IMR-90 (cell line): ENCODE results near the gene RPL6. TPM values are rescaled to one million over a fixed set of nuclear protein-coding genes. Genes with fewer than 3 reads are reported as not detected.

ENCODE experiments used
- ATAC-seq: fragments of 200-7000 bp; cut with Tn5 transposase; 2 replicates; pipeline ENCODE4 v1.9.1; 2020; ENCODE audit warnings: low read depth, mild to moderate bottlenecking, moderate library complexity
- BruUV-seq: library from RNA; stranded (reverse); fragments of 400-500 nt; replicated peaks from 2 replicates; lab custom pipeline; 2021; lab: Mats Ljungman, UMichigan
- CTCF ChIA-PET: fragments of 300-600 bp; formaldehyde crosslinking; extraction: SDS; loops from one replicate; lab custom pipeline; 2021; ENCODE audit warnings: antibody characterized with exemption; lab: Yijun Ruan, JAX
- POLR2A ChIA-PET: fragments of 300-600 bp; sonication (Branson Sonifier 250); formaldehyde crosslinking; loops from one replicate; lab custom pipeline; 2022; ENCODE audit warnings: antibody characterized with exemption; ENCODE audit not compliant: unreplicated experiment; lab: Charles Lee
- DNase-seq: peaks from one replicate; pipeline ENCODE4 v3.0.0; 2013
- H2AFZ ChIP-seq: replicated peaks from 2 replicates; pipeline ENCODE3; 2013; ENCODE audit warnings: low read length, mild to moderate bottlenecking; ENCODE audit not compliant: poor library complexity
- H2AK5ac ChIP-seq: 2 replicates; pipeline ENCODE4 v1.6.1; 2013; ENCODE audit warnings: low read depth, low read length, inconsistent platforms
- H2AK9ac ChIP-seq: replicated peaks from 2 replicates; pipeline ENCODE3; 2013; ENCODE audit warnings: mild to moderate bottlenecking, low read depth, low read length, moderate library complexity; ENCODE audit not compliant: poor library complexity
- H2BK120ac ChIP-seq: 2 replicates; pipeline ENCODE4 v1.6.1; 2013; ENCODE audit warnings: low read depth, low read length, inconsistent platforms
- H2BK15ac ChIP-seq: 3 replicates; pipeline ENCODE4 v1.6.1; 2013; ENCODE audit warnings: low read depth, low read length, inconsistent platforms
- H2BK20ac ChIP-seq: 2 replicates; pipeline ENCODE4 v1.6.1; 2013; ENCODE audit warnings: low read depth, mild to moderate bottlenecking, inconsistent platforms, low read length, moderate library complexity
- H2BK5ac ChIP-seq: 2 replicates; pipeline ENCODE4 v1.6.1; 2013; ENCODE audit warnings: mild to moderate bottlenecking, low read depth, low read length, inconsistent platforms; ENCODE audit not compliant: poor library complexity, severe bottlenecking
- H3K14ac ChIP-seq: replicated peaks from 2 replicates; pipeline ENCODE4 v1.6.1; 2013; ENCODE audit warnings: low read depth, low read length, inconsistent platforms
- H3K18ac ChIP-seq: 2 replicates; pipeline ENCODE4 v1.6.1; 2013; ENCODE audit warnings: low read depth, low read length, control low read depth
- H3K23ac ChIP-seq: 2 replicates; pipeline ENCODE4 v1.6.1; 2013; ENCODE audit warnings: low read depth, low read length, inconsistent platforms
- H3K27ac ChIP-seq: 2 replicates; pipeline ENCODE4 v1.5.1; 2013; ENCODE audit warnings: mild to moderate bottlenecking, control low read depth, low read length; ENCODE audit not compliant: insufficient read depth
- H3K27me3 ChIP-seq: 2 replicates; pipeline ENCODE4 v1.6.1; 2013; ENCODE audit warnings: low read length; ENCODE audit not compliant: control insufficient read depth, insufficient read depth
- H3K36me3 ChIP-seq: 2 replicates; pipeline ENCODE4 v1.6.1; 2013; ENCODE audit warnings: low read length, mixed read lengths; ENCODE audit not compliant: control insufficient read depth, insufficient read depth
- H3K4ac ChIP-seq: 2 replicates; pipeline ENCODE4 v1.6.1; 2013; ENCODE audit warnings: low read depth, low read length, inconsistent platforms
- H3K4me1 ChIP-seq: 2 replicates; pipeline ENCODE4 v1.6.1; 2013; ENCODE audit warnings: low read length, mixed read lengths; ENCODE audit not compliant: control insufficient read depth, insufficient read depth
- H3K4me2 ChIP-seq: 2 replicates; pipeline ENCODE4 v1.6.1; 2013; ENCODE audit warnings: low read depth, mild to moderate bottlenecking, control low read depth, low read length, moderate library complexity
- H3K4me3 ChIP-seq: 2 replicates; pipeline ENCODE4 v1.5.1; 2013; ENCODE audit warnings: low read depth, mild to moderate bottlenecking, control low read depth, low read length, moderate library complexity; ENCODE audit not compliant: insufficient read depth
- H3K56ac ChIP-seq: 2 replicates; pipeline ENCODE4 v1.6.1; 2013; ENCODE audit warnings: low read length, inconsistent platforms; ENCODE audit not compliant: insufficient read depth; ENCODE audit errors: extremely low read depth
- H3K79me1 ChIP-seq, 2 experiments: 2 replicates each; pipeline ENCODE4 v1.6.1; 2013; ENCODE audit warnings: low read length in 2 of 2, inconsistent platforms in 1 of 2, low read depth in 1 of 2
- H3K9ac ChIP-seq: 2 replicates; pipeline ENCODE4 v1.6.1; 2013; ENCODE audit warnings: low read depth, low read length, control low read depth
- H3K9me1 ChIP-seq: 2 replicates; pipeline ENCODE4 v1.6.1; 2013; ENCODE audit warnings: low read length, inconsistent platforms; ENCODE audit not compliant: insufficient read depth
- H3K9me3 ChIP-seq: 2 replicates; pipeline ENCODE4 v1.6.1; 2013; ENCODE audit warnings: low read length; ENCODE audit not compliant: control insufficient read depth, insufficient read depth
- H4K20me1 ChIP-seq: 2 replicates; pipeline ENCODE4 v1.6.1; 2013; ENCODE audit warnings: low read length, inconsistent platforms; ENCODE audit not compliant: insufficient read depth
- H4K5ac ChIP-seq: 2 replicates; pipeline ENCODE4 v1.6.1; 2013; ENCODE audit warnings: mild to moderate bottlenecking, low read depth, low read length, control low read depth
- H4K8ac ChIP-seq, 2 experiments: 2 replicates each; pipeline ENCODE4 v1.6.1; 2013; ENCODE audit warnings: low read depth in 2 of 2, low read length in 2 of 2, control low read depth in 1 of 2, inconsistent platforms in 1 of 2
- H4K91ac ChIP-seq: 2 replicates; pipeline ENCODE4 v1.6.1; 2013; ENCODE audit warnings: low read depth, low read length, inconsistent platforms; ENCODE audit not compliant: insufficient read depth
- CHD1 ChIP-seq: IDR thresholded peaks from 2 replicates; pipeline ENCODE4 v1.6.1; 2012; ENCODE audit warnings: low read depth, low read length, improper control_type of control experiment
- CTCF ChIP-seq: conservative IDR thresholded peaks from 2 replicates; pipeline ENCODE4 v1.5.1; 2012; ENCODE audit warnings: mild to moderate bottlenecking, low read depth, low read length, improper control_type of control experiment
- RCOR1 ChIP-seq: IDR thresholded peaks from 2 replicates; pipeline ENCODE4 v1.6.1; 2012; ENCODE audit warnings: mild to moderate bottlenecking, low read length, improper control_type of control experiment; ENCODE audit not compliant: insufficient replicate concordance
- RFX5 ChIP-seq: IDR thresholded peaks from 2 replicates; pipeline ENCODE4 v1.8.0; 2012; ENCODE audit warnings: low read depth, mild to moderate bottlenecking, low read length, moderate library complexity
- USF2 ChIP-seq: fragments of 150-350 bp; IDR thresholded peaks from 2 replicates; pipeline ENCODE4 v1.6.1; 2017; ENCODE audit warnings: mild to moderate bottlenecking, antibody characterized with exemption, low read length, low read depth
- WGBS, 2 experiments: methylation state at CpG; one replicate each; pipeline versions ENCODE4 v1.1.5 to v1.1.7; 2013; ENCODE audit warnings: missing lambda C conversion rate in 2 of 2; ENCODE audit not compliant: insufficient read length in 1 of 2; ENCODE audit errors: extremely low coverage in 2 of 2; 5-methylcytosine and 5-hydroxymethylcytosine counted together
- dilution Hi-C: fragments of 300-500 bp; cut with HindIII; formaldehyde crosslinking; loops from one replicate; pipeline ENCODE4 v1.14.3; 2018; ENCODE audit warnings: low sequenced_read_pairs; ENCODE audit not compliant: unreplicated experiment
- in situ Hi-C: fragments of 300-500 bp; cut with MboI; formaldehyde crosslinking; loops from 3 replicates; pipeline ENCODE4 v1.14.3; 2019; ENCODE audit warnings: low sequenced_read_pairs, inconsistent platforms, mixed read lengths
- intact Hi-C: fragments of 100-400 bp; cut with micrococcal nuclease; formaldehyde crosslinking; loops from 2 replicates; pipeline ENCODE4 v1.10.0; 2022
- polyA plus RNA-seq, 3 experiments: library from polyadenylated mRNA; depleted of rRNA; stranded (reverse); fragments of >200 nt; gene quantifications; 2 replicates each; pipeline ENCODE4 v1.2.3, GENCODE V29; 2012; ENCODE audit warnings: low replicate concordance in 1 of 3
- total RNA-seq: library from RNA; depleted of rRNA; stranded (reverse); fragments of >200 nt; gene quantifications from 2 replicates; pipeline ENCODE4 v1.2.3, GENCODE V29; 2012

Gene RPL6
- total and polyA plus RNA-seq, 2 of the 4 experiments (the other 2 are of a cell fraction), result 1,317 to 1,694 TPM

- POLR2A ChIA-PET, result no interaction called here
- dilution Hi-C loops, result no loop called here
- DNase-seq, result no peak
Measured at GRCh38 chr12:112381406-112381882, 28.0 kb downstream of the RPL6 start.

More at GRCh38 chr12:112381406-112381882, 28.0 kb downstream of the RPL6 start:
- 0 out of 4 replicates have a peak overlapping the region, but pooled peaks of 1 of the 2 experiments have one; percentile 19 for H4K8ac ChIP-seq
- H4K20me1 ChIP-seq, result peaks cover 16% of the 10 kb centered on the region
- H2BK5ac ChIP-seq, result no peak overlapping the region
- H3K36me3 ChIP-seq, result no peaks in the 10 kb centered on the region
- H3K18ac ChIP-seq, result no peak overlapping the region
- no peak overlapping the region for H2BK20ac ChIP-seq
- in situ Hi-C loops (loop anchor here (10.0 kb wide), 1 partner anchor 117 kb away; no protein-coding TSS in a partner anchor), intact Hi-C loops (loop anchor here (10.0 kb wide), 1 partner anchor 277 kb away; the partner anchor contains the start of gene NAA25)
- CTCF ChIA-PET, result no interaction called here
- peaks cover 7 to 34% of the 10 kb centered on the region in 2 experiments for H3K79me1 ChIP-seq
- no peak overlapping the region for H4K5ac ChIP-seq
- H3K56ac ChIP-seq, result no peak overlapping the region
- peak overlapping the region; percentile 66 for H3K4me3 ChIP-seq
- no peaks in the 10 kb centered on the region for H3K9me3 ChIP-seq
- H3K4ac ChIP-seq, result peak overlapping the region; percentile 24; the same call in 1 of the 2 replicates
- peak overlapping the region; percentile 99 for H2AFZ ChIP-seq
- no peak overlapping the region for H4K91ac ChIP-seq
- no peak overlapping the region for H2BK120ac ChIP-seq
- H3K4me1 ChIP-seq, result peaks cover 9% of the 10 kb centered on the region
- peak overlapping the region; percentile 1 for H2AK9ac ChIP-seq
- no peak for ATAC-seq
- TF ChIP-seq USF2, result no peak
- no peak for TF ChIP-seq RCOR1
- no peak for TF ChIP-seq CHD1
- no peak for TF ChIP-seq RFX5
- TF ChIP-seq CTCF, result no peak
- H3K9ac ChIP-seq, result peak overlapping the region; percentile 60
- no peak overlapping the region for H2BK15ac ChIP-seq
- peaks cover 9% of the 10 kb centered on the region for H3K9me1 ChIP-seq
- H3K27ac ChIP-seq, result peak overlapping the region; percentile 60; the same call in 1 of the 2 replicates
- H3K27me3 ChIP-seq, result no peaks in the 10 kb centered on the region
- peak overlapping the region; percentile 84; the same call in 1 of the 2 replicates for H3K23ac ChIP-seq
- no peak overlapping the region; the same call in 1 of the 2 replicates for H3K14ac ChIP-seq
- H3K4me2 ChIP-seq, result peak overlapping the region; percentile 98
- no peak overlapping the region for H2AK5ac ChIP-seq
- BruUV-seq, result no TSS peak
- 0% methylated on average over 18 of the region's 33 CpGs; no CpG with 5 or more reads in 1 of the 2 experiments for WGBS, 2 experiments
